HAP-1 (cell line): ENCODE data around the gene PMM2.
"Not testable (repeated sequence)": the region's sequence is repeated elsewhere in the genome, so short reads cannot be mapped to it uniquely, and the experiment has no call there.

Experiments
- DNase-seq, 2 experiments: peaks; one replicate each; pipeline ENCODE4 v3.0.0-alpha.2; 2016 to 2020; ENCODE audit warnings: low spot score in 2 of 2
- H3K27me3 ChIP-seq: fragments of 250-450 bp; sonication (Bioruptor Pico); 2 replicates; pipeline ENCODE4 v1.5.1; 2020; ENCODE audit warnings: low read depth, mild to moderate bottlenecking, moderate library complexity
- H3K36me3 ChIP-seq: fragments of 250-450 bp; sonication (Bioruptor Pico); replicated peaks from 2 replicates; pipeline ENCODE4 v1.5.1; 2020; ENCODE audit warnings: mild to moderate bottlenecking
- H3K4me1 ChIP-seq: fragments of 250-450 bp; sonication (Bioruptor Pico); 2 replicates; pipeline ENCODE4 v1.5.1; 2020; ENCODE audit warnings: mild to moderate bottlenecking
- H3K4me3 ChIP-seq: fragments of 250-450 bp; sonication (Bioruptor Pico); 2 replicates; pipeline ENCODE4 v1.5.1; 2020; ENCODE audit warnings: mild to moderate bottlenecking, moderate library complexity
- H3K9me3 ChIP-seq: fragments of 250-450 bp; sonication (Bioruptor Pico); 2 replicates; pipeline ENCODE4 v1.5.1; 2020; ENCODE audit warnings: mild to moderate bottlenecking, moderate library complexity
- in situ Hi-C: fragments of 300-500 bp; cut with MboI; formaldehyde crosslinking; loops from 3 replicates; pipeline ENCODE4 v1.14.3; 2020; ENCODE audit warnings: low sequenced_read_pairs, inconsistent platforms, mixed read lengths

The PMM2 gene

GRCh38 chr16:8767176-8767575, 30.5 kb upstream of the PMM2 start:
- no peak overlapping the region for H3K4me3 ChIP-seq
- peaks cover 8% of the 10 kb centered on the region for H3K4me1 ChIP-seq
- H3K9me3 ChIP-seq = no peaks in the 10 kb centered on the region
- in situ Hi-C loops = no loop called here
- no peaks in the 10 kb centered on the region for H3K27me3 ChIP-seq
- H3K36me3 ChIP-seq = no peaks in the 10 kb centered on the region
- DNase-seq = no peak

- peaks cover 8% of the 10 kb centered on the region for H3K4me1 ChIP-seq
- H3K9me3 ChIP-seq = no peaks in the 10 kb centered on the region
- in situ Hi-C loops = no loop called here
These were observed 29.4 kb upstream of the PMM2 start for GRCh38 chr16:8768283-8768682.

GRCh38 chr16:8768692-8769091, 28.9 kb upstream of the PMM2 start:
- H3K27me3 ChIP-seq = no peaks in the 10 kb centered on the region
- H3K9me3 ChIP-seq = no peaks in the 10 kb centered on the region
- in situ Hi-C loops = no loop called here
- H3K36me3 ChIP-seq = no peaks in the 10 kb centered on the region
- H3K4me1 ChIP-seq = peaks cover 7% of the 10 kb centered on the region
- no peak overlapping the region for H3K4me3 ChIP-seq
- DNase-seq = peak in 1 of 2 experiments; percentile 18

More at GRCh38 chr16:8768283-8768682, 29.4 kb upstream of the PMM2 start:
- Histone ChIP-seq H3K27me3 (no peaks in the 10 kb centered on the region), H3K4me3 (no peak overlapping the region), H3K36me3 (no peaks in the 10 kb centered on the region)
- no peak for DNase-seq

GRCh38 chr16:8773537-8773936, 24.1 kb upstream of the PMM2 start:
- no peaks in the 10 kb centered on the region for H3K27me3 ChIP-seq
- no peaks in the 10 kb centered on the region for H3K36me3 ChIP-seq

GRCh38 chr16:8774208-8774607, 23.4 kb upstream of the PMM2 start:
- H3K4me3 ChIP-seq = no peak overlapping the region
- no peaks in the 10 kb centered on the region for H3K4me1 ChIP-seq
- in situ Hi-C loops = no loop called here
- no peaks in the 10 kb centered on the region for H3K27me3 ChIP-seq
- no peaks in the 10 kb centered on the region for H3K36me3 ChIP-seq
- DNase-seq = no peak
- H3K9me3 ChIP-seq = no peaks in the 10 kb centered on the region

More at GRCh38 chr16:8773537-8773936, 24.1 kb upstream of the PMM2 start:
- DNase-seq = no peak
- Histone ChIP-seq H3K9me3 (no peaks in the 10 kb centered on the region), H3K4me3 (no peak overlapping the region), H3K4me1 (no peaks in the 10 kb centered on the region)
- in situ Hi-C loops = no loop called here

- H3K36me3 ChIP-seq = no peaks in the 10 kb centered on the region
- H3K9me3 ChIP-seq = no peaks in the 10 kb centered on the region
- no peaks in the 10 kb centered on the region for H3K4me1 ChIP-seq
- no peak overlapping the region for H3K4me3 ChIP-seq
- no peak for DNase-seq
- H3K27me3 ChIP-seq = no peaks in the 10 kb centered on the region
- in situ Hi-C loops = no loop called here
These were observed 22.3 kb upstream of the PMM2 start for GRCh38 chr16:8775359-8775758.

- no peaks in the 10 kb centered on the region for H3K4me1 ChIP-seq
- no peaks in the 10 kb centered on the region for H3K27me3 ChIP-seq
- no peaks in the 10 kb centered on the region for H3K36me3 ChIP-seq
- in situ Hi-C loops = no loop called here
- H3K4me3 ChIP-seq = no peak overlapping the region
- H3K9me3 ChIP-seq = no peaks in the 10 kb centered on the region
- DNase-seq = no peak
These were observed 21.5 kb upstream of the PMM2 start for GRCh38 chr16:8776129-8776584.

GRCh38 chr16:8777217-8777616, 20.4 kb upstream of the PMM2 start:
- in situ Hi-C loops = no loop called here
- H3K4me3 ChIP-seq = no peak overlapping the region
- DNase-seq = no peak
- no peaks in the 10 kb centered on the region for H3K9me3 ChIP-seq
- no peaks in the 10 kb centered on the region for H3K4me1 ChIP-seq
- no peaks in the 10 kb centered on the region for H3K36me3 ChIP-seq
- H3K27me3 ChIP-seq = no peaks in the 10 kb centered on the region

GRCh38 chr16:8781797-8782196, 15.8 kb upstream of the PMM2 start:
- DNase-seq = no peak
- Histone ChIP-seq H3K36me3 (no peaks in the 10 kb centered on the region), H3K4me3 (no peak overlapping the region), H3K4me1 (no peaks in the 10 kb centered on the region), H3K9me3 (no peaks in the 10 kb centered on the region), H3K27me3 (0 out of 2 replicates have a peak, but pooled peaks cover 3% of the 10 kb centered on the region)
- in situ Hi-C loops = no loop called here

GRCh38 chr16:8782673-8783072, 15.0 kb upstream of the PMM2 start:
- in situ Hi-C loops = no loop called here
- Histone ChIP-seq H3K4me3 (no peak overlapping the region), H3K27me3 (0 out of 2 replicates have a peak, but pooled peaks cover 3% of the 10 kb centered on the region), H3K4me1 (no peaks in the 10 kb centered on the region), H3K36me3 (no peaks in the 10 kb centered on the region), H3K9me3 (no peaks in the 10 kb centered on the region)
- no peak for DNase-seq

- H3K4me1 ChIP-seq = no peaks in the 10 kb centered on the region
- DNase-seq = no peak
- no peaks in the 10 kb centered on the region for H3K36me3 ChIP-seq
- in situ Hi-C loops = no loop called here
- 0 out of 2 replicates have a peak, but pooled peaks cover 3% of the 10 kb centered on the region for H3K27me3 ChIP-seq
- no peak overlapping the region for H3K4me3 ChIP-seq
- no peaks in the 10 kb centered on the region for H3K9me3 ChIP-seq
These were observed 12.2 kb upstream of the PMM2 start for GRCh38 chr16:8785408-8785807.

- DNase-seq, in situ Hi-C loops, H3K9me3 ChIP-seq, H3K36me3 ChIP-seq, H3K27me3 ChIP-seq, H3K4me3 ChIP-seq, H3K4me1 ChIP-seq: not testable (repeated sequence)
These were observed 11.3 kb upstream of the PMM2 start for GRCh38 chr16:8786316-8786715.

GRCh38 chr16:8788578-8789172, 9.0 kb upstream of the PMM2 start:
- Histone ChIP-seq H3K9me3 (no peaks in the 10 kb centered on the region), H3K4me1 (no peaks in the 10 kb centered on the region), H3K27me3 (0 out of 2 replicates have a peak, but pooled peaks cover 3% of the 10 kb centered on the region), H3K4me3 (no peak overlapping the region), H3K36me3 (no peaks in the 10 kb centered on the region)
- no peak for DNase-seq
- in situ Hi-C loops = no loop called here

GRCh38 chr16:8795091-8795490, 2.5 kb upstream of the PMM2 start:
- in situ Hi-C loops = loop anchor here (5.0 kb wide), 1 partner anchor 223 kb away; no protein-coding TSS in a partner anchor
- DNase-seq = no peak
- no peaks in the 10 kb centered on the region for H3K9me3 ChIP-seq
- H3K36me3 ChIP-seq = peaks cover 9% of the 10 kb centered on the region
- H3K27me3 ChIP-seq = no peaks in the 10 kb centered on the region
- H3K4me1 ChIP-seq = peaks cover 16% of the 10 kb centered on the region
- no peak overlapping the region for H3K4me3 ChIP-seq

- peaks cover 16% of the 10 kb centered on the region for H3K4me1 ChIP-seq
- no peaks in the 10 kb centered on the region for H3K27me3 ChIP-seq
- no peak for DNase-seq
- H3K9me3 ChIP-seq = no peaks in the 10 kb centered on the region
- H3K4me3 ChIP-seq = no peak overlapping the region
- peaks cover 12% of the 10 kb centered on the region for H3K36me3 ChIP-seq
- in situ Hi-C loops = loop anchor here (5.0 kb wide), 1 partner anchor 224 kb away; no protein-coding TSS in a partner anchor
These were observed 1.8 kb upstream of the PMM2 start for GRCh38 chr16:8795818-8796217.
